Nephron (organoid): ENCODE results near the gene CXCL1.
A peak's percentile ranks its signal among the peaks of the same experiment; 100 is the strongest.

Source experiments
- H3K27ac Mint-ChIP-seq, 3 experiments: 2 replicates each; pipeline ENCODE4 v1.8.0; 2020; ENCODE audit warnings: mixed read lengths in 3 of 3, mild to moderate bottlenecking in 2 of 3, moderate library complexity in 1 of 3
- H3K27me3 Mint-ChIP-seq: 2 replicates; pipeline ENCODE4 v1.8.0; 2021; ENCODE audit warnings: low read depth, mild to moderate bottlenecking, moderate library complexity, mixed read lengths
- H3K36me3 Mint-ChIP-seq: 2 replicates; pipeline ENCODE4 v1.8.0; 2020; ENCODE audit warnings: low read depth, mixed read lengths
- H3K4me1 Mint-ChIP-seq: 2 replicates; pipeline ENCODE4 v1.8.0; 2020; ENCODE audit warnings: mixed read lengths
- H3K4me3 Mint-ChIP-seq, 3 experiments: 2 replicates each; pipeline ENCODE4 v1.8.0; 2020; ENCODE audit warnings: mild to moderate bottlenecking in 3 of 3, mixed read lengths in 3 of 3, moderate library complexity in 2 of 3
- H3K9me3 Mint-ChIP-seq: 2 replicates; pipeline ENCODE4 v1.8.0; 2020; ENCODE audit warnings: mixed read lengths
- CTCF ChIP-seq, 3 experiments: fragments of 200-600 bp; sonication (generic); IDR thresholded peaks; one replicate each; pipeline ENCODE4 v1.5.0; 2021; ENCODE audit warnings: antibody characterized with exemption in 3 of 3; ENCODE audit not compliant: unreplicated experiment in 3 of 3

Gene CXCL1

DNA sequence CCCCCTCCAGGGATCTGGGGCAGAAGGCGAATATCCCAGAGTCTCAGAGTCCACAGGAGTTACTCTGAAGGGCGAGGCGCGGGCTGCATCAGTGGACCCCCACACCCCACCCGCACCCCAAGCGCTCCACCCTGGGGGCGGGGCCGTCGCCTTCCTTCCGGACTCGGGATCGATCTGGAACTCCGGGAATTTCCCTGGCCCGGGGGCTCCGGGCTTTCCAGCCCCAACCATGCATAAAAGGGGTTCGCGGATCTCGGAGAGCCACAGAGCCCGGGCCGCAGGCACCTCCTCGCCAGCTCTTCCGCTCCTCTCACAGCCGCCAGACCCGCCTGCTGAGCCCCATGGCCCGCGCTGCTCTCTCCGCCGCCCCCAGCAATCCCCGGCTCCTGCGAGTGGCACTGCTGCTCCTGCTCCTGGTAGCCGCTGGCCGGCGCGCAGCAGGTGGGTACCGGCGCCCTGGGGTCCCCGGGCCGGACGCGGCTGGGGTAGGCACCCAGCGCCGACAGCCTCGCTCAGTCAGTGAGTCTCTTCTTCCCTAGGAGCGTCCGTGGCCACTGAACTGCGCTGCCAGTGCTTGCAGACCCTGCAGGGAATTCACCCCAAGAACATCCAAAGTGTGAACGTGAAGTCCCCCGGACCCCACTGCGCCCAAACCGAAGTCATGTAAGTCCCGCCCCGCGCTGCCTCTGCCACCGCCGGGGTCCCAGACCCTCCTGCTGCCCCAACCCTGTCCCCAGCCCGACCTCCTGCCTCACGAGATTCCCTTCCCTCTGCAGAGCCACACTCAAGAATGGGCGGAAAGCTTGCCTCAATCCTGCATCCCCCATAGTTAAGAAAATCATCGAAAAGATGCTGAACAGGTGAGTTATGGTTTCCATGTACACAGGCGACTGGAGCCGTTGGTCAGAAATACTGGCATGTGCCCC lies at the start of gene CXCL1:
Gene CXCL1, plus strand, starts transcription at position 264 of the 926 bp plus-strand sequence. Its CDS starts 78 bp downstream, at position 342.
- Mint-ChIP-seq H3K4me3 (peak within 1 kb of the TSS; percentile 81 to 82 (median 82)), H3K9me3 (no peaks in the 10 kb centered on the region), H3K27ac (no peak within 1 kb of the TSS), H3K4me1 (peaks cover 3% of the 10 kb centered on the region), H3K27me3 (peaks cover 93% of the 10 kb centered on the region), H3K36me3 (no peaks in the 10 kb centered on the region)
- no peak for TF ChIP-seq CTCF (IDR thresholded peaks at IDR 0.05; ENCODE audit: unreplicated experiment in 3 of 3)

GRCh38 chr4:73821325-73821724 lies 47.9 kb upstream of the CXCL1 start:
- TF ChIP-seq CTCF (IDR thresholded peaks at IDR 0.05; ENCODE audit: unreplicated experiment in 3 of 3): no peak
- no peak overlapping the region for H3K27ac Mint-ChIP-seq

DNA sequence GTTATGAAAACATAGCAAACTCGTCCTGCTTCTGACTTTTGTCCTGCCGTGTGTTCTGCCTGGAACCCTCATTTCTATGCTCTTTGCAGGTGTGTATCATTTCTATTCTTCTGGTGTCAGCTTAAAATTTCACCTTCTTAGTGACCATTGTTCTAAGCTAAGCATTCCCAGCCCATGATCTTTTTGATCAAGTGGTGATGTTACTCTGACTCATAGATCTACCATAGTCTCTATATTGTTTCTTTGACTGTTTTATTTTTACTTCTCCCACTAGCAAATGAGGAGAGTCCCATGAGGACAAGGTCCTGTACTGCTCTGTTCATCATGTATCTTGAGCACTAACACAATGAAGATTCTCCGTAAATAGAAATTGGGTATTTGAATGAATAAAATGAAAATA lies 46.8 kb upstream of the CXCL1 start:
- Mint-ChIP-seq H3K36me3 (no peaks in the 10 kb centered on the region), H3K27me3 (no peaks in the 10 kb centered on the region), H3K9me3 (peaks cover 4% of the 10 kb centered on the region), H3K4me3 (no peak overlapping the region), H3K27ac (no peak overlapping the region), H3K4me1 (no peaks in the 10 kb centered on the region)
- TF ChIP-seq CTCF (IDR thresholded peaks at IDR 0.05; ENCODE audit: unreplicated experiment in 3 of 3): no peak

More at GRCh38 chr4:73821325-73821724, 47.9 kb upstream of the CXCL1 start:
- H3K36me3 Mint-ChIP-seq: no peaks in the 10 kb centered on the region
- no peaks in the 10 kb centered on the region for H3K4me1 Mint-ChIP-seq
- no peak overlapping the region for H3K4me3 Mint-ChIP-seq
- H3K9me3 Mint-ChIP-seq: no peaks in the 10 kb centered on the region
- no peaks in the 10 kb centered on the region for H3K27me3 Mint-ChIP-seq

GRCh38 chr4:73822812-73823504 lies 46.2 kb upstream of the CXCL1 start:
- H3K27me3 Mint-ChIP-seq: no peaks in the 10 kb centered on the region
- peaks cover 6% of the 10 kb centered on the region for H3K9me3 Mint-ChIP-seq
- no peak overlapping the region for H3K4me3 Mint-ChIP-seq
- no peaks in the 10 kb centered on the region for H3K4me1 Mint-ChIP-seq
- no peak overlapping the region for H3K27ac Mint-ChIP-seq
- no peaks in the 10 kb centered on the region for H3K36me3 Mint-ChIP-seq
- TF ChIP-seq CTCF (IDR thresholded peaks at IDR 0.05; ENCODE audit: unreplicated experiment in 3 of 3): no peak

DNA sequence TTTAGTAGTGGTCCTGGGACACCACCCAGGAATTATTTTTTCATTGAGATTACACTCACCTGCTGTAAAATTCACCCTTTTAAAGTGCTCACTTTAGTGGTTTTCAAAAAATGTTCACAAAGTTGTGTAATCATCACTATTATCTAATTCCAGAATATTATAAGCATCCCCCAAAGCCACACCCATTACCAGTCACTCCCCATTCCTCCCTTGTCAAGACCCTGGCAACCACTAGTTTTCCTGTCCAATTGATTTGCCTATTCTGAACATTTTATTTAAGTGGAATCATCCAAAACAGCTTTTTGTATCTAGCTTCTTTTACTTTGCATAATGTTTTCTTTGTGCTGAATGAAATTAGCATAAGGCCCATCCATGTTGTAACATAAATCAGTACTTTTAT lies 45.4 kb upstream of the CXCL1 start:
- Mint-ChIP-seq H3K27me3 (no peaks in the 10 kb centered on the region), H3K4me3 (no peak overlapping the region), H3K9me3 (peaks cover 6% of the 10 kb centered on the region), H3K4me1 (no peaks in the 10 kb centered on the region), H3K36me3 (no peaks in the 10 kb centered on the region), H3K27ac (no peak overlapping the region)
- TF ChIP-seq CTCF (IDR thresholded peaks at IDR 0.05; ENCODE audit: unreplicated experiment in 3 of 3): no peak
